Measurements from ENCODE around the gene FBXO4. TPM values are rescaled to one million over a fixed set of nuclear protein-coding genes. Genes with fewer than 3 reads are reported as not detected.

Gene FBXO4, protein sequence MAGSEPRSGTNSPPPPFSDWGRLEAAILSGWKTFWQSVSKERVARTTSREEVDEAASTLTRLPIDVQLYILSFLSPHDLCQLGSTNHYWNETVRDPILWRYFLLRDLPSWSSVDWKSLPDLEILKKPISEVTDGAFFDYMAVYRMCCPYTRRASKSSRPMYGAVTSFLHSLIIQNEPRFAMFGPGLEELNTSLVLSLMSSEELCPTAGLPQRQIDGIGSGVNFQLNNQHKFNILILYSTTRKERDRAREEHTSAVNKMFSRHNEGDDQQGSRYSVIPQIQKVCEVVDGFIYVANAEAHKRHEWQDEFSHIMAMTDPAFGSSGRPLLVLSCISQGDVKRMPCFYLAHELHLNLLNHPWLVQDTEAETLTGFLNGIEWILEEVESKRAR
- total RNA-seq: 10 to 100 TPM; 12.8 to 24.6 (median 16.3) TPM
- polyA plus RNA-seq: 10 to 100 TPM; 16.4 to 19.7 (median 19.4) TPM
- long read RNA-seq, donor 1, partial matches to known transcripts: 0 of 8 reads
- long read RNA-seq, donor 1, other reads (novel, unspliced or antisense): 0 of 8 reads
- long read RNA-seq, donor 2: 0 reads

DNA sequence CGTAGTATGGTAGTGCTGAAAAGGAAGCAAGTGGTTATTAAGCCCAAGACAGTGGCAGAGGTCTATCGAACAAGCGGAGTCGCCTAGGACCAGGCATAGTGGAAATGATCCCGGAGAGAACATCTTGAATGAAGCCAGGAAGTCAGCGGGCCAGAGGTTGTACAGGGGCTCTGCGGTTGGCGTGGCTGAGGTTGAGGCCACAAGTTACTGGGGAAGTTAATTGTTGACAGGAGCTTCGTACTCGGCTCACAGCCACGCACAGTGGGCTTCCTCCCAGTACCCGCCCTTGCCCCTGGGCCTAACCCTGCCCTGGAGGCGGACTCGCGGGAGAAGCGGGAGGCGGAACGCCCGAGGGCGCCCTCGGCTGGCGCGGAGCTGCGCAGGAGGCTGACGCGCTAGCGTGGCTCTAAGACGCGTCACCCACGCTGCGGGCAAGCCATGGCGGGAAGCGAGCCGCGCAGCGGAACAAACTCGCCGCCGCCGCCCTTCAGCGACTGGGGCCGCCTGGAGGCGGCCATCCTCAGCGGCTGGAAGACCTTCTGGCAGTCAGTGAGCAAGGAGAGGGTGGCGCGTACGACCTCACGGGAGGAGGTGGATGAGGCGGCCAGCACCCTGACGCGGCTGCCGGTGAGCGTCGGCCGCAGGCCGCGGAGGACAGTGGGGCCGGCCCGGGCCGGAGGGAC is at the start of gene FBXO4:
FBXO4 (plus strand) TSS at position 410 of the 683 bp plus-strand sequence; CDS start at position 439, 29 bp downstream.
- Histone ChIP-seq H3K27me3 (replicated peaks in 1 of 7) (no peaks in the 10 kb centered on the region), H3K36me3 (peaks cover 0 to 28% (median 8%) of the 10 kb centered on the region in 6 donors), H3K9me3 (no peaks in the 10 kb centered on the region), H3K4me3 (peak within 1 kb of the TSS; percentile 58 to 86 (median 62)), H3K27ac (peak within 1 kb of the TSS; percentile 86 to 99 (median 97)), H3K4me1 (peaks cover 0 to 52% (median 23%) of the 10 kb centered on the region in 6 donors)
- peak; percentile 98 for DNase-seq
- 0 to 1% (median 1%) methylated on average over 24 to 60 of the region's 60 CpGs for WGBS, 5 donors
- intact Hi-C loops (cut with DNase I; ENCODE audit: low total_unique reads): no loop called here
- TF ChIP-seq, protein P1, sequence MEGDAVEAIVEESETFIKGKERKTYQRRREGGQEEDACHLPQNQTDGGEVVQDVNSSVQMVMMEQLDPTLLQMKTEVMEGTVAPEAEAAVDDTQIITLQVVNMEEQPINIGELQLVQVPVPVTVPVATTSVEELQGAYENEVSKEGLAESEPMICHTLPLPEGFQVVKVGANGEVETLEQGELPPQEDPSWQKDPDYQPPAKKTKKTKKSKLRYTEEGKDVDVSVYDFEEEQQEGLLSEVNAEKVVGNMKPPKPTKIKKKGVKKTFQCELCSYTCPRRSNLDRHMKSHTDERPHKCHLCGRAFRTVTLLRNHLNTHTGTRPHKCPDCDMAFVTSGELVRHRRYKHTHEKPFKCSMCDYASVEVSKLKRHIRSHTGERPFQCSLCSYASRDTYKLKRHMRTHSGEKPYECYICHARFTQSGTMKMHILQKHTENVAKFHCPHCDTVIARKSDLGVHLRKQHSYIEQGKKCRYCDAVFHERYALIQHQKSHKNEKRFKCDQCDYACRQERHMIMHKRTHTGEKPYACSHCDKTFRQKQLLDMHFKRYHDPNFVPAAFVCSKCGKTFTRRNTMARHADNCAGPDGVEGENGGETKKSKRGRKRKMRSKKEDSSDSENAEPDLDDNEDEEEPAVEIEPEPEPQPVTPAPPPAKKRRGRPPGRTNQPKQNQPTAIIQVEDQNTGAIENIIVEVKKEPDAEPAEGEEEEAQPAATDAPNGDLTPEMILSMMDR (IDR thresholded peaks at IDR 0.05 in 8 of 11, conservative IDR thresholded peaks at IDR 0.05 in 3 of 11): peak in 10 of 11 experiments; percentile 14 to 70 (median 56)
- TF ChIP-seq POLR2AphosphoS5 (IDR thresholded peaks at IDR 0.05): peak; percentile 94 to 97 (median 97)
- TF ChIP-seq POLR2A (IDR thresholded peaks at IDR 0.05): peak in 2 of 3 donors; percentile 71 to 76

DNA sequence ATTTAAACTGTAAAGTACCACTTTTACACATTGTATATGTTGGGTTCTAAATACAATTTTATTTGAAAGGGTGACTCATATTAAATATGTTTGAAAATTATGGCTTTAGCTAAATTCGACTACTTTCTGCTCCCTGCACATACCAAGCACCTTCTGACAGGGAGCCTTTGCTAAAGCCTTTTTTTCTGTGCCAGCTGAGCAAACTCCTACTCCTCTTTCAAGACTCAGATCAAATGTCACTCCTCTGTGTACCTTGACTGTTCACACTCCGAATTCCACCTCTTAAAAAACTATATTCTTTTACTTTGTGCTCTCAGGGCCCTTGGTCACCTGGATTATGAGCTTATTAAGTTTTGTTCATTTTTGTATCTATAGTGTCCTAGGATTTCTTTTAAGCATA is 48.4 kb upstream of the FBXO4 start:
- no peaks in the 10 kb centered on the region for H3K9me3 ChIP-seq
- DNase-seq: no peak
- intact Hi-C loops (cut with DNase I; ENCODE audit: low total_unique reads): no loop called here
- H3K4me1 ChIP-seq: no peaks in the 10 kb centered on the region
- no peak for TF ChIP-seq POLR2AphosphoS5 (IDR thresholded peaks at IDR 0.05)
- TF ChIP-seq, protein P1 (IDR thresholded peaks at IDR 0.05 in 8 of 11, conservative IDR thresholded peaks at IDR 0.05 in 3 of 11): no peak
- no peak for TF ChIP-seq POLR2A (IDR thresholded peaks at IDR 0.05)
- H3K27me3 ChIP-seq (replicated peaks in 1 of 7): no peaks in the 10 kb centered on the region
- no peak overlapping the region for H3K27ac ChIP-seq
- H3K36me3 ChIP-seq: no peaks in the 10 kb centered on the region
- no peak overlapping the region for H3K4me3 ChIP-seq
- WGBS, 5 donors: 75 to 91% (median 84%) methylated on average over 2 of the region's 2 CpGs

DNA sequence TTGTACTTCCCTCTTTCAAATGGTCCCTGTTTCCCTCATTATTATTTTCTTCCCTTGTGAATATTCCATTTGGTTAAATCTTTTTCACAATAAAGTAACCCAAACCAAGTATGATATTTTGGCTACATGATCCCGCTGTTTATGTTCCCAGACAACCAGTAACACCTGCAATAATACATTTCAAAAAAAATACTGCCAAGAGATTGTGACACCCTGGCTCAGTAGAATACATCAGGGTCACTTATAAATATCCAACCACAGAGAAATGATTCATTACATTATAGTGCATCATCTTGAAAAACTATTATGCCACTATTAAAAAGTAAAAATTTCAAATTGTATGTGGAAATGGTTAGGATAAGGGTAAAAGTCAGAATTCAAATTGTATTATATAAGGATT is 47.7 kb upstream of the FBXO4 start:
- 92 to 98% (median 97%) methylated on average over 1 of the region's 1 CpG for WGBS, 5 donors
- intact Hi-C loops (cut with DNase I; ENCODE audit: low total_unique reads): no loop called here

More for the DNA sequence above, 47.7 kb upstream of the FBXO4 start:
- Histone ChIP-seq H3K4me1 (no peaks in the 10 kb centered on the region), H3K27me3 (replicated peaks in 1 of 7) (no peaks in the 10 kb centered on the region), H3K27ac (no peak overlapping the region), H3K4me3 (no peak overlapping the region), H3K9me3 (no peaks in the 10 kb centered on the region), H3K36me3 (no peaks in the 10 kb centered on the region)
- TF ChIP-seq POLR2AphosphoS5 (IDR thresholded peaks at IDR 0.05) (no peak), POLR2A (IDR thresholded peaks at IDR 0.05) (no peak)
- TF ChIP-seq, protein P1 (IDR thresholded peaks at IDR 0.05 in 8 of 11, conservative IDR thresholded peaks at IDR 0.05 in 3 of 11): no peak
- no peak for DNase-seq

All from spleen (tissue), 13 donors.